Measurements from ENCODE around the gene SPAG4.

DNA sequence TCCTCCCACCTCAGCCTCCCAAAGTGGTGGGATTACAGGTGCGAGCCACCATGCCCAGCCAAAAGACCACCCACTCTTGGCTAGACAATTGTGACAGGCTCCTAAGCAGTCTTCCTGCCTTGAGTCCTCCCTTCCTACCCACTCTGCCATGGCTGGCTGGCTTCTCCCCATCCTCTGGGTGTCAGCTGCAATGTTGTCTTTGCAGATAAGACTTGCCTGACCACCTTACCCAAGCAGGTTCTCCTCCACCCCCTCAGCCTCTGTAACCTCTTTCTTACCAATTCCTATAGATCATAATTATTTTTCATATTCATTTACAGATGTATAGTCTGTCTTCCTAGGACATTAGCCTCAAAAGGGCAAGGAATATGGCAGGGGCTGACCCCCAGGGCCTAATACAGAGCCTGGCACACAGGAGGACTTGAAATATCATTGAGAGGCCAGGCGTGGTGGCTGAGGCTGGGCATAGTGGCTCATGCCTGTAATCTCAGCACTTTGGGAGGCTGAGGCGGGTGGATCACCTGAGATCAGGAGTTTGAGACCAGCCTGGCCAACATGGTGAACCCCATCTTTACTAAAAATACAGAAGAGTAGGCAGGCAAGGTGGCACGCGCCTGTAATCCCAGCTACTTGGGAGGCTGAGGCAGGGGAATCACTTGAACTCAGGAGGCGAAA, 28.7 kb upstream of the SPAG4 start:
- TF ChIP-seq TAF1 (IDR thresholded peaks at IDR 0.05; ENCODE audit: low read depth) (no peak), FOXM1 (IDR thresholded peaks at IDR 0.05; ENCODE audit: borderline replicate concordance, low read depth) (no peak), TCF12 (IDR thresholded peaks at IDR 0.05; ENCODE audit: low read depth) (no peak), EGR1 (IDR thresholded peaks at IDR 0.05) (no peak), RAD21 (IDR thresholded peaks at IDR 0.05; ENCODE audit: low read depth) (no peak), CEBPB (IDR thresholded peaks at IDR 0.05) (no peak), YY1 (IDR thresholded peaks at IDR 0.05; ENCODE audit: low read depth) (no peak), TEAD4 (IDR thresholded peaks at IDR 0.05) (no peak), EP300 (IDR thresholded peaks at IDR 0.05; ENCODE audit: borderline replicate concordance) (no peak)
- TF ChIP-seq, protein P1, sequence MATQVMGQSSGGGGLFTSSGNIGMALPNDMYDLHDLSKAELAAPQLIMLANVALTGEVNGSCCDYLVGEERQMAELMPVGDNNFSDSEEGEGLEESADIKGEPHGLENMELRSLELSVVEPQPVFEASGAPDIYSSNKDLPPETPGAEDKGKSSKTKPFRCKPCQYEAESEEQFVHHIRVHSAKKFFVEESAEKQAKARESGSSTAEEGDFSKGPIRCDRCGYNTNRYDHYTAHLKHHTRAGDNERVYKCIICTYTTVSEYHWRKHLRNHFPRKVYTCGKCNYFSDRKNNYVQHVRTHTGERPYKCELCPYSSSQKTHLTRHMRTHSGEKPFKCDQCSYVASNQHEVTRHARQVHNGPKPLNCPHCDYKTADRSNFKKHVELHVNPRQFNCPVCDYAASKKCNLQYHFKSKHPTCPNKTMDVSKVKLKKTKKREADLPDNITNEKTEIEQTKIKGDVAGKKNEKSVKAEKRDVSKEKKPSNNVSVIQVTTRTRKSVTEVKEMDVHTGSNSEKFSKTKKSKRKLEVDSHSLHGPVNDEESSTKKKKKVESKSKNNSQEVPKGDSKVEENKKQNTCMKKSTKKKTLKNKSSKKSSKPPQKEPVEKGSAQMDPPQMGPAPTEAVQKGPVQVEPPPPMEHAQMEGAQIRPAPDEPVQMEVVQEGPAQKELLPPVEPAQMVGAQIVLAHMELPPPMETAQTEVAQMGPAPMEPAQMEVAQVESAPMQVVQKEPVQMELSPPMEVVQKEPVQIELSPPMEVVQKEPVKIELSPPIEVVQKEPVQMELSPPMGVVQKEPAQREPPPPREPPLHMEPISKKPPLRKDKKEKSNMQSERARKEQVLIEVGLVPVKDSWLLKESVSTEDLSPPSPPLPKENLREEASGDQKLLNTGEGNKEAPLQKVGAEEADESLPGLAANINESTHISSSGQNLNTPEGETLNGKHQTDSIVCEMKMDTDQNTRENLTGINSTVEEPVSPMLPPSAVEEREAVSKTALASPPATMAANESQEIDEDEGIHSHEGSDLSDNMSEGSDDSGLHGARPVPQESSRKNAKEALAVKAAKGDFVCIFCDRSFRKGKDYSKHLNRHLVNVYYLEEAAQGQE (IDR thresholded peaks at IDR 0.05; ENCODE audit: low read depth) = no peak
- TF ChIP-seq, protein P2, sequence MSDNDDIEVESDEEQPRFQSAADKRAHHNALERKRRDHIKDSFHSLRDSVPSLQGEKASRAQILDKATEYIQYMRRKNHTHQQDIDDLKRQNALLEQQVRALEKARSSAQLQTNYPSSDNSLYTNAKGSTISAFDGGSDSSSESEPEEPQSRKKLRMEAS (IDR thresholded peaks at IDR 0.05) = no peak

Measured in Ishikawa (cell line).